ENCODE measurements around the gene TEX53.

- TF ChIP-seq, protein P1, sequence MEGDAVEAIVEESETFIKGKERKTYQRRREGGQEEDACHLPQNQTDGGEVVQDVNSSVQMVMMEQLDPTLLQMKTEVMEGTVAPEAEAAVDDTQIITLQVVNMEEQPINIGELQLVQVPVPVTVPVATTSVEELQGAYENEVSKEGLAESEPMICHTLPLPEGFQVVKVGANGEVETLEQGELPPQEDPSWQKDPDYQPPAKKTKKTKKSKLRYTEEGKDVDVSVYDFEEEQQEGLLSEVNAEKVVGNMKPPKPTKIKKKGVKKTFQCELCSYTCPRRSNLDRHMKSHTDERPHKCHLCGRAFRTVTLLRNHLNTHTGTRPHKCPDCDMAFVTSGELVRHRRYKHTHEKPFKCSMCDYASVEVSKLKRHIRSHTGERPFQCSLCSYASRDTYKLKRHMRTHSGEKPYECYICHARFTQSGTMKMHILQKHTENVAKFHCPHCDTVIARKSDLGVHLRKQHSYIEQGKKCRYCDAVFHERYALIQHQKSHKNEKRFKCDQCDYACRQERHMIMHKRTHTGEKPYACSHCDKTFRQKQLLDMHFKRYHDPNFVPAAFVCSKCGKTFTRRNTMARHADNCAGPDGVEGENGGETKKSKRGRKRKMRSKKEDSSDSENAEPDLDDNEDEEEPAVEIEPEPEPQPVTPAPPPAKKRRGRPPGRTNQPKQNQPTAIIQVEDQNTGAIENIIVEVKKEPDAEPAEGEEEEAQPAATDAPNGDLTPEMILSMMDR (IDR thresholded peaks at IDR 0.05): peak; percentile 63
- no peak for TF ChIP-seq KAT7 (CRISPR knock-in tag; IDR thresholded peaks at IDR 0.05; ENCODE audit: borderline replicate concordance)
- no peak for TF ChIP-seq MLX (CRISPR knock-in tag; IDR thresholded peaks at IDR 0.05)
- TF ChIP-seq, protein P2, sequence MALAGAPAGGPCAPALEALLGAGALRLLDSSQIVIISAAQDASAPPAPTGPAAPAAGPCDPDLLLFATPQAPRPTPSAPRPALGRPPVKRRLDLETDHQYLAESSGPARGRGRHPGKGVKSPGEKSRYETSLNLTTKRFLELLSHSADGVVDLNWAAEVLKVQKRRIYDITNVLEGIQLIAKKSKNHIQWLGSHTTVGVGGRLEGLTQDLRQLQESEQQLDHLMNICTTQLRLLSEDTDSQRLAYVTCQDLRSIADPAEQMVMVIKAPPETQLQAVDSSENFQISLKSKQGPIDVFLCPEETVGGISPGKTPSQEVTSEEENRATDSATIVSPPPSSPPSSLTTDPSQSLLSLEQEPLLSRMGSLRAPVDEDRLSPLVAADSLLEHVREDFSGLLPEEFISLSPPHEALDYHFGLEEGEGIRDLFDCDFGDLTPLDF (CRISPR knock-in tag; IDR thresholded peaks at IDR 0.05): no peak
These were observed 24.2 kb upstream of the TEX53 start, which contains the start of gene TEX48 for GRCh38 chr9:114681594-114682332.

Data from WTC11 (cell line).